Measurements from ENCODE around the gene PTPRG. TPM values are rescaled to one million over a fixed set of nuclear protein-coding genes. Genes with fewer than 3 reads are reported as not detected.

PTPRG gene
- total and polyA plus RNA-seq, 8 donors, result 50.9 to 88.4 (median 54.4) TPM

- H3K27ac ChIP-seq, result peak overlapping the region in 1 of 2 donors; percentile 72
- DNase-seq (no peak), ATAC-seq (peak; percentile 38)
- no peaks in the 10 kb centered on the region for H3K36me3 ChIP-seq
- TF ChIP-seq CTCF (IDR thresholded peaks at IDR 0.05), result no peak
- H3K27me3 ChIP-seq, result no peaks in the 10 kb centered on the region
- no peaks in the 10 kb centered on the region for H3K9me3 ChIP-seq
- no peak overlapping the region for H3K4me3 ChIP-seq
- peaks cover 28 to 40% of the 10 kb centered on the region in 2 donors for H3K4me1 ChIP-seq
- intact Hi-C loops (cut with DNase I), result no loop called here
Observed at GRCh38 chr3:61846488-61846887, 285.1 kb downstream of the PTPRG start.

- ATAC-seq, result peak; percentile 88
- no peak for TF ChIP-seq CTCF (IDR thresholded peaks at IDR 0.05)
- Histone ChIP-seq H3K9me3 (no peaks in the 10 kb centered on the region), H3K27me3 (no peaks in the 10 kb centered on the region), H3K27ac (peak overlapping the region; percentile 60 to 72), H3K4me1 (peaks cover 24 to 34% of the 10 kb centered on the region in 2 donors), H3K36me3 (no peaks in the 10 kb centered on the region), H3K4me3 (no peak overlapping the region)
- intact Hi-C loops (cut with DNase I), result no loop called here
- peak in 3 of 4 donors; percentile 53 to 78 (median 73) for DNase-seq
Observed at GRCh38 chr3:61847784-61848462, 286.6 kb downstream of the PTPRG start.

- intact Hi-C loops (cut with DNase I), result no loop called here
- no peak for TF ChIP-seq CTCF (IDR thresholded peaks at IDR 0.05)
- DNase-seq (peak in 2 of 4 donors; percentile 61 to 78), ATAC-seq (peak; percentile 63)
- peaks cover 24 to 34% of the 10 kb centered on the region in 2 donors for H3K4me1 ChIP-seq
- H3K9me3 ChIP-seq, result no peaks in the 10 kb centered on the region
- peak overlapping the region; percentile 60 to 72 for H3K27ac ChIP-seq
- H3K4me3 ChIP-seq, result no peak overlapping the region
- no peaks in the 10 kb centered on the region for H3K36me3 ChIP-seq
- H3K27me3 ChIP-seq, result no peaks in the 10 kb centered on the region
Observed at GRCh38 chr3:61848885-61849284, 287.5 kb downstream of the PTPRG start.

GRCh38 chr3:61853912-61854311 is 292.5 kb downstream of the PTPRG start:
- intact Hi-C loops (cut with DNase I), result loop anchor here in 1 of 2 donors (10.0 kb wide), 1 partner anchor 289 kb away; the partner anchor contains the start of gene PTPRG
- Histone ChIP-seq H3K4me1 (peaks cover 7 to 23% of the 10 kb centered on the region in 2 donors), H3K36me3 (no peaks in the 10 kb centered on the region), H3K27ac (no peak overlapping the region), H3K4me3 (no peak overlapping the region), H3K27me3 (no peaks in the 10 kb centered on the region), H3K9me3 (no peaks in the 10 kb centered on the region)
- DNase-seq (no peak), ATAC-seq (no peak)
- TF ChIP-seq CTCF (IDR thresholded peaks at IDR 0.05), result no peak

- Histone ChIP-seq H3K9me3 (no peaks in the 10 kb centered on the region), H3K4me1 (peaks cover 0 to 12% of the 10 kb centered on the region in 2 donors), H3K27ac (no peak overlapping the region), H3K36me3 (no peaks in the 10 kb centered on the region), H3K4me3 (no peak overlapping the region), H3K27me3 (no peaks in the 10 kb centered on the region)
- no peak for ATAC-seq
- no peak for DNase-seq
- no peak for TF ChIP-seq CTCF (IDR thresholded peaks at IDR 0.05)
- intact Hi-C loops (cut with DNase I), result loop anchor here in 1 of 2 donors (5.0 to 10.0 kb wide), 2 partner anchors 290 to 332 kb away; partner anchors contain the start of gene PTPRG
Observed at GRCh38 chr3:61855211-61855610, 293.8 kb downstream of the PTPRG start.

All from left lung (tissue), 10 donors.